HCT116 (cell line): ENCODE data around the gene BPTF. TPM values are rescaled to one million over a fixed set of nuclear protein-coding genes. Genes with fewer than 3 reads are reported as not detected.

Source experiments
- ATAC-seq: fragments of 200-7000 bp; cut with Tn5 transposase; 2 replicates; pipeline ENCODE4 v1.9.1; 2020; ENCODE audit warnings: mild to moderate bottlenecking, moderate library complexity
- BruUV-seq: library from RNA; stranded (reverse); fragments of 400-500 nt; replicated peaks from 2 replicates; lab custom pipeline; 2021; lab: Mats Ljungman, UMichigan
- CTCF ChIA-PET: fragments of 300-600 bp; sonication (Branson Sonifier 250); formaldehyde crosslinking; loops from one replicate; lab custom pipeline; 2021; ENCODE audit warnings: antibody characterized with exemption; lab: Charles Lee
- POLR2A ChIA-PET: fragments of 300-600, 350-600 bp; sonication (Branson Sonifier 250); formaldehyde crosslinking; loops from one replicate; lab custom pipeline; 2021; ENCODE audit warnings: antibody characterized with exemption; lab: Charles Lee
- RAD21 ChIA-PET, 2 experiments: fragments of 300-600 bp; sonication (Branson Sonifier 250); formaldehyde crosslinking; loops; one replicate each; lab custom pipeline; 2023; ENCODE audit warnings: low total read pairs in 2 of 2; ENCODE audit not compliant: uncharacterized antibody in 2 of 2, unreplicated experiment in 2 of 2, low non-redundant PET in 1 of 2; lab: Charles Lee
- DNase-seq: peaks from one replicate; pipeline ENCODE4 v3.0.0-alpha.2; 2010; ENCODE audit warnings: low read depth, low spot score
- H2AFZ ChIP-seq: fragments of 200-600 bp; shearing (Covaris generic), sonication (generic); 2 replicates; pipeline ENCODE4 v1.6.1; 2017; ENCODE audit warnings: low read depth, mixed run types, mixed read lengths, antibody characterized with exemption, low read length; ENCODE audit not compliant: poor library complexity, severe bottlenecking
- H3K27ac ChIP-seq: 2 replicates; pipeline ENCODE4 v1.5.1; 2012; ENCODE audit warnings: low read depth, low read length
- H3K27me3 ChIP-seq: fragments of 200-600 bp; sonication (generic); 2 replicates; pipeline ENCODE4 v1.6.1; 2016; ENCODE audit warnings: mixed run types, low read length, mixed read lengths; ENCODE audit not compliant: insufficient read depth
- H3K36me3 ChIP-seq, 2 experiments: fragments of 200-500 bp in 1 of 2; fragments of 200-600 bp in 1 of 2; sonication (Bioruptor generic) in 1 of 2; sonication (generic) in 1 of 2; 2 replicates each; pipeline versions ENCODE4 v1.5.1 to v1.6.1; 2014 to 2016; ENCODE audit warnings: low read length in 2 of 2, inconsistent platforms in 1 of 2, mixed read lengths in 1 of 2, mixed run types in 1 of 2; ENCODE audit not compliant: insufficient read depth in 2 of 2, control insufficient read depth in 1 of 2
- H3K4me1 ChIP-seq, 2 experiments: fragments of 200-600 bp in 1 of 2; sonication (generic) in 1 of 2; 2 replicates each; pipeline versions ENCODE4 v1.5.1 to v1.6.1; 2012 to 2017; ENCODE audit warnings: low read length in 2 of 2, inconsistent platforms in 1 of 2, mild to moderate bottlenecking in 1 of 2, mixed read lengths in 1 of 2, mixed run types in 1 of 2, moderate library complexity in 1 of 2; ENCODE audit not compliant: insufficient read depth in 2 of 2, control insufficient read depth in 1 of 2
- H3K4me2 ChIP-seq: fragments of 200-600 bp; sonication (generic); 2 replicates; pipeline ENCODE4 v1.6.1; 2017; ENCODE audit warnings: mixed run types, low read length, mixed read lengths
- H3K4me3 ChIP-seq, 2 experiments: fragments of 200-600 bp in 1 of 2; sonication (generic) in 1 of 2; replicated peaks in 1 of 2; 2 replicates each; pipeline ENCODE4 v1.5.1; 2011 to 2016; ENCODE audit warnings: low read length in 2 of 2, control low read depth in 1 of 2, low read depth in 1 of 2, mild to moderate bottlenecking in 1 of 2, mixed read lengths in 1 of 2, mixed run types in 1 of 2
- H3K79me2 ChIP-seq: fragments of 200-600 bp; sonication (generic); 2 replicates; pipeline ENCODE4 v1.6.1; 2017; ENCODE audit warnings: mild to moderate bottlenecking, mixed run types, low read length, moderate library complexity, mixed read lengths; ENCODE audit not compliant: insufficient read depth
- H3K9ac ChIP-seq: fragments of 200-600 bp; sonication (generic); 2 replicates; pipeline ENCODE4 v1.6.1; 2016; ENCODE audit warnings: low read length, mixed read lengths
- H3K9me2 ChIP-seq: fragments of 200-600 bp; sonication (generic), shearing (Covaris generic); 2 replicates; pipeline ENCODE4 v1.6.1; 2017; ENCODE audit warnings: mixed run types, mild to moderate bottlenecking, moderate library complexity; ENCODE audit not compliant: insufficient read depth
- H3K9me3 ChIP-seq, 2 experiments: fragments of 200-500 bp in 1 of 2; fragments of 200-600 bp in 1 of 2; sonication (Bioruptor generic) in 1 of 2; sonication (generic) in 1 of 2; 2 replicates each; pipeline ENCODE4 v1.6.1; 2014 to 2017; ENCODE audit warnings: low read length in 2 of 2, mixed read lengths in 2 of 2, inconsistent platforms in 1 of 2, low read depth in 1 of 2, mild to moderate bottlenecking in 1 of 2, mixed run types in 1 of 2, moderate library complexity in 1 of 2; ENCODE audit not compliant: control insufficient read depth in 1 of 2, insufficient read depth in 1 of 2
- H4K20me1 ChIP-seq: fragments of 200-600 bp; sonication (generic), shearing (Covaris generic); 2 replicates; pipeline ENCODE4 v1.6.1; 2017; ENCODE audit warnings: mixed run types, mild to moderate bottlenecking, moderate library complexity; ENCODE audit not compliant: insufficient read depth
- EGR1 ChIP-seq: IDR thresholded peaks from 2 replicates; pipeline ENCODE4 v1.6.1; 2012; ENCODE audit warnings: low read depth
- EZH2phosphoT487 ChIP-seq: fragments of 200-600 bp; IDR thresholded peaks from 2 replicates; pipeline ENCODE4 v1.6.1; 2018; ENCODE audit warnings: antibody characterized with exemption, borderline replicate concordance
- JUND ChIP-seq: IDR thresholded peaks from 2 replicates; pipeline ENCODE4 v1.6.1; 2012
- SIN3A ChIP-seq: IDR thresholded peaks from 2 replicates; pipeline ENCODE4 v1.6.1; 2012; ENCODE audit warnings: low read depth
- SP1 ChIP-seq: IDR thresholded peaks from 2 replicates; pipeline ENCODE4 v1.6.1; 2012; ENCODE audit warnings: low read depth
- YY1 ChIP-seq: IDR thresholded peaks from 2 replicates; pipeline ENCODE4 v1.6.1; 2011; ENCODE audit warnings: low read length, low read depth, moderate library complexity, mild to moderate bottlenecking; ENCODE audit not compliant: insufficient replicate concordance; ENCODE audit errors: extremely low read depth
- ZBTB33 ChIP-seq: IDR thresholded peaks from 2 replicates; pipeline ENCODE4 v1.6.1; 2011; ENCODE audit warnings: mild to moderate bottlenecking, low read length, moderate library complexity; ENCODE audit not compliant: insufficient replicate concordance; ENCODE audit errors: extremely low read depth
- ZFX ChIP-seq: fragments of 450-650 bp; IDR thresholded peaks from 2 replicates; pipeline ENCODE4 v1.6.1; 2017
- ZNF274 ChIP-seq: fragments of 200-500 bp; sonication (Bioruptor generic); IDR thresholded peaks from 2 replicates; pipeline ENCODE4 v1.6.1; 2014; ENCODE audit warnings: mild to moderate bottlenecking, low read depth, low read length, inconsistent platforms
- intact Hi-C: fragments of 100-400 bp; cut with micrococcal nuclease; formaldehyde crosslinking; loops from 2 replicates; pipeline ENCODE4 v1.10.0; 2022
- total RNA-seq: library from RNA; stranded (reverse); gene quantifications from one replicate; pipeline ENCODE4 v1.2.1, GENCODE V29; 2021; ENCODE audit not compliant: unreplicated experiment

Gene BPTF
- total RNA-seq, 1 experiment from 2014 or later: 114 TPM

GRCh38 chr17:67863624-67864247 is 38.4 kb downstream of the BPTF start:
- Histone ChIP-seq H3K9ac (no peak overlapping the region), H2AFZ (no peak overlapping the region), H3K4me3 (no peak overlapping the region), H3K4me1 (no peaks in the 10 kb centered on the region), H3K9me2 (no peaks in the 10 kb centered on the region), H3K27ac (no peak overlapping the region), H3K4me2 (no peak overlapping the region), H3K27me3 (no peaks in the 10 kb centered on the region), H3K36me3 (peaks cover 2 to 6% of the 10 kb centered on the region in 2 experiments; a peak in 2 of 4 replicates), H4K20me1 (peaks cover 39% of the 10 kb centered on the region; the same call in 1 of the 2 replicates)
- ATAC-seq (no peak), DNase-seq (no peak)
- ChIA-PET RAD21 (no interaction called here), CTCF (no interaction called here), POLR2A (no interaction called here)
- intact Hi-C loops: no loop called here
- BruUV-seq: no TSS peak
- TF ChIP-seq EZH2phosphoT487: no peak
- no peak for TF ChIP-seq ZFX
- no peak for TF ChIP-seq JUND
- TF ChIP-seq ZBTB33: no peak
- no peak for TF ChIP-seq EGR1
- TF ChIP-seq SP1: no peak
- no peak for TF ChIP-seq ZNF274
- no peak for TF ChIP-seq YY1
- no peak for TF ChIP-seq SIN3A
- TF ChIP-seq, all 23 proteins: peak for 0
- Histone ChIP-seq H3K79me2 (peaks cover 99% of the 10 kb centered on the region), H3K9me3 (no peaks in the 10 kb centered on the region)
